IPS DF 6.9 (cell line): Measurements from ENCODE around the gene TCHP.

Experiments used
- DNase-seq: peaks from one replicate; pipeline ENCODE4 v3.0.0-alpha.2; 2013; ENCODE audit warnings: low read depth, low spot score
- H3K27ac ChIP-seq: one replicate; pipeline ENCODE4 v1.5.1; 2013; ENCODE audit warnings: low read length, control low read depth
- H3K27me3 ChIP-seq: 2 replicates; pipeline ENCODE4 v1.6.1; 2013; ENCODE audit warnings: mild to moderate bottlenecking, low read length; ENCODE audit not compliant: control insufficient read depth, insufficient read depth
- H3K36me3 ChIP-seq: 2 replicates; pipeline ENCODE4 v1.6.1; 2013; ENCODE audit warnings: low read length; ENCODE audit not compliant: control insufficient read depth, insufficient read depth
- H3K4me1 ChIP-seq: 2 replicates; pipeline ENCODE4 v1.6.1; 2013; ENCODE audit warnings: low read length; ENCODE audit not compliant: control insufficient read depth, insufficient read depth
- H3K4me3 ChIP-seq: 2 replicates; pipeline ENCODE4 v1.5.1; 2013; ENCODE audit warnings: mild to moderate bottlenecking, low read length
- H3K9me3 ChIP-seq: 2 replicates; pipeline ENCODE4 v1.6.1; 2013; ENCODE audit warnings: low read length, inconsistent platforms; ENCODE audit not compliant: control insufficient read depth, insufficient read depth
- WGBS: extraction: QIAGEN DNeasy Blood & Tissue Kit; methylation state at CpG from one replicate; pipeline ENCODE4 v1.1.7; 2013; ENCODE audit warnings: mixed read lengths, missing lambda C conversion rate; ENCODE audit not compliant: insufficient read length, insufficient coverage; 5-methylcytosine and 5-hydroxymethylcytosine counted together

Gene TCHP

GRCh38 chr12:109947521-109947920 lies 47.4 kb downstream of the TCHP start:
- Histone ChIP-seq H3K9me3 (no peaks in the 10 kb centered on the region), H3K4me3 (no peak overlapping the region), H3K27me3 (no peaks in the 10 kb centered on the region), H3K27ac (no peak overlapping the region), H3K4me1 (peaks cover 7% of the 10 kb centered on the region; the same call in 1 of the 2 replicates), H3K36me3 (0 out of 2 replicates have a peak, but pooled peaks cover 4% of the 10 kb centered on the region)
- WGBS: no CpG with 5 or more reads among the region's 3 CpGs
- DNase-seq: no peak

DNA sequence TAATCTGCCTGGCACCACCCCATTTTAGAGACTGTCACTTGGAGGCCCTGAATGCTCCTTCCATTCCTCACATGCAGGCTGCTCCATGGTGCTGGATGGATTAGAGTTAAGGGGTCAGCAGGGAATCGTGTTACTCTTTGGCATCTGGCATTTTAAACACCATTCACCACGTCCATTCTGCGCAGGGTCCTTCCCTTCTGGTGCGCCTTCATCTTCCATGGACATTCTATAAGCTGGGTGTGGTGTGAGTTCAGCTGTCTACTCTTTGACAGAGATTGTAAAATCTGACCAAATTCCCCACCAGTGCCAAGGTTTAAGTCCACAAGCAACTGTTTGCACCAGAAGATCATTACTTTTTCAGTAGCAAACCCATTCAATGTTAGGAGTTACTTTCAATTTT lies 48.3 kb downstream of the TCHP start:
- DNase-seq: no peak
- no peak overlapping the region for H3K4me3 ChIP-seq
- no peaks in the 10 kb centered on the region for H3K9me3 ChIP-seq
- H3K27me3 ChIP-seq: no peaks in the 10 kb centered on the region
- no peak overlapping the region for H3K27ac ChIP-seq
- H3K36me3 ChIP-seq: peaks cover 8% of the 10 kb centered on the region; the same call in 1 of the 2 replicates
- WGBS: no CpG with 5 or more reads among the region's 4 CpGs
- peaks cover 7% of the 10 kb centered on the region; the same call in 1 of the 2 replicates for H3K4me1 ChIP-seq

DNA sequence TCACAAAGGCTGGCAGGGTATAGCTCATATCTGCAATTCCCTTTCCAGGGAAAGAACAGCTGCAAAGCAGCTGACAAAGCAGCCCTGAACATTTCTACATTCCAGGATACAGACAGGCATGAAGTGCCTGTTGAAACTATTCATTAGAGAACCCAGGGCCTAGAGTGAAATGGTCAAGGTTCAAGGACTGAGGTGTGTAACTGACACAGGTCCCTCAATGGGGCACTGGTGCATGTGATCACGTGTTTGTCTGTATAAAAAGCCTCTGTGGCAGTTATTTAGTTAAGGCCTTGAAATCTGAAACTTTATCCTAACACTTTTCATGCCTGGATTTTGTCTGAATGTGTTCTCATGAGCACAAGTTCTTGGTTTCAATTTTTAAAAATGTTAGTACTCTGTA lies 49.0 kb downstream of the TCHP start:
- H3K4me3 ChIP-seq: no peak overlapping the region
- peaks cover 7% of the 10 kb centered on the region; the same call in 1 of the 2 replicates for H3K4me1 ChIP-seq
- H3K36me3 ChIP-seq: peaks cover 8% of the 10 kb centered on the region; the same call in 1 of the 2 replicates
- no peak overlapping the region for H3K27ac ChIP-seq
- H3K27me3 ChIP-seq: no peaks in the 10 kb centered on the region
- no peaks in the 10 kb centered on the region for H3K9me3 ChIP-seq
- DNase-seq: no peak
- WGBS: no CpG with 5 or more reads among the region's 1 CpG

DNA sequence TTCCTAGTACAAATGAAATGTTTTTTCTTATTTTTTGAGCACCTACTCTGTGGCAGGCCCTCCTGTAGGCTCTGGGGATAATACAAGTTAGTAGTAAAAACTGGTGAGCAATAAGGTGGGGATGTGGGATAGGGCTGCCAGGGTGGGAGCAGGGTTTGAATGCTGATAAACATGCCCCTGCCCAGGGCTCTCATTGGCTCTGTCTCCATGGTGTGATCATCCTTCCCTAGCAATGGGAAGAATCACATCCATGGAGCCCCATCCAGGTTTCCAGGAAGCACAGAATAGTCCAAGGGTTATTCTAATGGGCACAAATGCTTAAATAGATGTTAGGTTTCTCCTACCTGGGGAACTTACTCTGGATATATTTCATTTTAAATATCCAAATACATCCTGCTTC lies 50.6 kb downstream of the TCHP start:
- no peaks in the 10 kb centered on the region for H3K27me3 ChIP-seq
- no peak overlapping the region for H3K27ac ChIP-seq
- DNase-seq: no peak
- H3K4me1 ChIP-seq: peaks cover 5% of the 10 kb centered on the region; the same call in 1 of the 2 replicates
- H3K4me3 ChIP-seq: no peak overlapping the region
- H3K9me3 ChIP-seq: no peaks in the 10 kb centered on the region
- H3K36me3 ChIP-seq: peaks cover 8% of the 10 kb centered on the region; the same call in 1 of the 2 replicates

GRCh38 chr12:109951136-109951535 lies 51.1 kb downstream of the TCHP start:
- Histone ChIP-seq H3K27ac (no peak overlapping the region), H3K4me1 (peaks cover 5% of the 10 kb centered on the region; the same call in 1 of the 2 replicates), H3K9me3 (no peaks in the 10 kb centered on the region), H3K36me3 (peaks cover 8% of the 10 kb centered on the region; the same call in 1 of the 2 replicates), H3K27me3 (no peaks in the 10 kb centered on the region), H3K4me3 (no peak overlapping the region)
- no CpG with 5 or more reads among the region's 5 CpGs for WGBS
- no peak for DNase-seq

GRCh38 chr12:109951751-109952150 lies 51.7 kb downstream of the TCHP start:
- Histone ChIP-seq H3K4me3 (no peak overlapping the region), H3K36me3 (peaks cover 8% of the 10 kb centered on the region; the same call in 1 of the 2 replicates), H3K27me3 (no peaks in the 10 kb centered on the region), H3K27ac (no peak overlapping the region), H3K4me1 (0 out of 2 replicates have a peak, but pooled peaks cover 2% of the 10 kb centered on the region), H3K9me3 (no peaks in the 10 kb centered on the region)
- no CpG with 5 or more reads among the region's 7 CpGs for WGBS
- no peak for DNase-seq

- no peaks in the 10 kb centered on the region for H3K4me1 ChIP-seq
Measured at GRCh38 chr12:109952160-109952858, 52.2 kb downstream of the TCHP start.

DNA sequence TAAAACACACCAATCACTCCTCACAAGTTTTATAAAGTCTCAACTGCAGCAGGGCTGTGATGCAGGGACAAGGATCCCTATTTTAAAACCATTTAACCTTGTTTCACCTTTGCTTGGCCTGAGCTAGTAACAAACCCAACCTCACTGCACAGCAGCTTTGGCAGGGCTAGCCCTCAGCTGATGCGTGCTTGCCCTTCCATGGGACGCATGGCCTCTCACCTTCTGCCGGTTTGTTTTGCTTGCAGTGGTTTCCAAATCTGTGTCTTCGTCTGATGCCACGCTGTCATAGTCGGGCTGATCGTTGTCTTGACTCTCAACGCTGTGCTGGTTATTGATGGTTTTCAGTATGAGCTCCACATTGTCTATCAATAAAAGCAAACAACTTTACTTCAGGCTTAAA lies 52.8 kb downstream of the TCHP start:
- no CpG with 5 or more reads among the region's 8 CpGs for WGBS
- H3K36me3 ChIP-seq: peaks cover 8% of the 10 kb centered on the region; the same call in 1 of the 2 replicates
- no peak for DNase-seq
- no peak overlapping the region for H3K27ac ChIP-seq
- H3K9me3 ChIP-seq: no peaks in the 10 kb centered on the region
- no peaks in the 10 kb centered on the region for H3K4me1 ChIP-seq
- H3K27me3 ChIP-seq: no peaks in the 10 kb centered on the region
- H3K4me3 ChIP-seq: no peak overlapping the region

More at GRCh38 chr12:109952160-109952858, 52.2 kb downstream of the TCHP start:
- H3K27me3 ChIP-seq: no peaks in the 10 kb centered on the region
- no peak overlapping the region for H3K4me3 ChIP-seq
- no peak for DNase-seq
- H3K36me3 ChIP-seq: peaks cover 8% of the 10 kb centered on the region; the same call in 1 of the 2 replicates
- WGBS: no CpG with 5 or more reads among the region's 11 CpGs
- H3K27ac ChIP-seq: no peak overlapping the region
- no peaks in the 10 kb centered on the region for H3K9me3 ChIP-seq

- DNase-seq: no peak
- no peaks in the 10 kb centered on the region for H3K4me1 ChIP-seq
- H3K4me3 ChIP-seq: no peak overlapping the region
- peaks cover 8% of the 10 kb centered on the region; the same call in 1 of the 2 replicates for H3K36me3 ChIP-seq
- H3K27me3 ChIP-seq: no peaks in the 10 kb centered on the region
- no peak overlapping the region for H3K27ac ChIP-seq
- H3K9me3 ChIP-seq: no peaks in the 10 kb centered on the region
- no CpG with 5 or more reads among the region's 5 CpGs for WGBS
Measured at GRCh38 chr12:109953656-109954055, 53.6 kb downstream of the TCHP start.

DNA sequence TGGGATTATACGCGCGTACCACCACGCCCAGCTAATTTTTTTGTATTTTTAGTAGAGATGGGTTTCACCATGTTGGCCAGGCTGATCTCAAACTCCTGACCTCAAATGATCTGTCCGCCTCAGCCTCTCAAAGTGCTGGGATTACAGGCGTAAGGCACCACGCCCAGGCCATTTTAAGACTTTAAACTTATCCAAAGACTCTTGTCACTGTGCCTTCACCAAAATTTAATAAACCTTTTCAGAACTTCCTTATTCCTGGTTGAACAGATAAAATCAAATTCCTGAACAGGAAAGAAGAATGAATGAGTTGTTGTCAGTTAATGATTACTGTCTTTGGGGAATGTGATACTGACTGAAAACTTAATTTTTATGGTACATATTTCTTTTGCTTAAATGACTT lies 58.3 kb downstream of the TCHP start:
- Histone ChIP-seq H3K36me3 (no peaks in the 10 kb centered on the region), H3K4me3 (no peak overlapping the region)
- no CpG with 5 or more reads among the region's 7 CpGs for WGBS

More for the DNA sequence above, 58.3 kb downstream of the TCHP start:
- no peak overlapping the region for H3K27ac ChIP-seq
- H3K27me3 ChIP-seq: no peaks in the 10 kb centered on the region
- no peaks in the 10 kb centered on the region for H3K9me3 ChIP-seq
- DNase-seq: no peak
- no peaks in the 10 kb centered on the region for H3K4me1 ChIP-seq
